Measurements from ENCODE around the gene ZNF385C.

GRCh38 chr17:42059815-42060214, 38.5 kb downstream of the ZNF385C start:
- TF ChIP-seq CTCF (IDR thresholded peaks at IDR 0.05) (no peak), POLR2A (IDR thresholded peaks at IDR 0.05) (no peak)

All from prostate gland (tissue), 2 donors.